Naive thymus-derived CD4-positive, alpha-beta T cell (primary cell): ENCODE results near the gene CNN3. TPM values are rescaled to one million over a fixed set of nuclear protein-coding genes. Genes with fewer than 3 reads are reported as not detected.
A peak's percentile ranks its signal among the peaks of the same experiment; 100 is the strongest.
"Not testable (repeated sequence)": the region's sequence is repeated elsewhere in the genome, so short reads cannot be mapped to it uniquely, and the experiment has no call there.

Experiments
- ATAC-seq: fragments of 150-1000 bp; cut with Tn5 transposase; 2 replicates; pipeline ENCODE4 v1.10.0; 2021; ENCODE audit warnings: mild to moderate bottlenecking, moderate library complexity
- CTCF ChIA-PET: fragments of 350-600 bp; sonication (Branson Sonifier 250); formaldehyde crosslinking; loops from one replicate; lab custom pipeline; 2021; ENCODE audit warnings: antibody characterized with exemption; lab: Charles Lee
- POLR2A ChIA-PET: fragments of 350-600 bp; sonication (Branson Sonifier 250); formaldehyde crosslinking; loops from one replicate; lab custom pipeline; 2021; ENCODE audit warnings: antibody characterized with exemption, inconsistent platforms; lab: Charles Lee
- DNase-seq, 9 donors: peaks; one replicate each; pipeline versions ENCODE4 v3.0.0 to v3.0.0-alpha.2; 2020 to 2022; ENCODE audit warnings: mixed read lengths in 1 of 9
- H3K27ac ChIP-seq: one replicate; pipeline ENCODE4 v1.7.0; 2013; ENCODE audit warnings: mild to moderate bottlenecking, low read depth, low read length, moderate library complexity
- H3K27me3 ChIP-seq, 2 donors: one replicate each; pipeline ENCODE4 v1.7.0; 2013; ENCODE audit warnings: low read length in 2 of 2, mild to moderate bottlenecking in 2 of 2, moderate library complexity in 2 of 2; ENCODE audit not compliant: control insufficient read depth in 2 of 2, insufficient read depth in 2 of 2
- H3K36me3 ChIP-seq, 3 experiments: 1 replicate in 2 of 3; 2 replicates in 1 of 3; pipeline ENCODE4 v1.7.0; 2013; ENCODE audit warnings: low read length in 3 of 3, mild to moderate bottlenecking in 3 of 3, moderate library complexity in 1 of 3; ENCODE audit not compliant: insufficient read depth in 3 of 3, control insufficient read depth in 2 of 3
- H3K4me1 ChIP-seq, 2 donors: one replicate each; pipeline ENCODE4 v1.7.0; 2013; ENCODE audit warnings: low read length in 2 of 2, mild to moderate bottlenecking in 2 of 2, moderate library complexity in 1 of 2; ENCODE audit not compliant: control insufficient read depth in 2 of 2, insufficient read depth in 2 of 2
- H3K4me3 ChIP-seq: 2 replicates; pipeline ENCODE4 v1.7.0; 2013; ENCODE audit warnings: mild to moderate bottlenecking, low read length
- H3K9me3 ChIP-seq, 3 experiments: 1 replicate in 2 of 3; 2 replicates in 1 of 3; pipeline ENCODE4 v1.7.0; 2013; ENCODE audit warnings: low read length in 3 of 3; ENCODE audit not compliant: control insufficient read depth in 2 of 3
- H3K27ac Mint-ChIP-seq, 9 donors: one replicate each; pipeline ENCODE4 v1.8.0; 2020 to 2022; ENCODE audit warnings: mixed read lengths in 9 of 9, mild to moderate bottlenecking in 8 of 9, moderate library complexity in 5 of 9, inconsistent platforms in 2 of 9
- H3K27me3 Mint-ChIP-seq, 5 donors: one replicate each; pipeline ENCODE4 v1.8.0; 2021 to 2022; ENCODE audit warnings: mixed read lengths in 5 of 5, mild to moderate bottlenecking in 1 of 5
- H3K36me3 Mint-ChIP-seq, 5 donors: one replicate each; pipeline ENCODE4 v1.8.0; 2020 to 2022; ENCODE audit warnings: mixed read lengths in 5 of 5, mild to moderate bottlenecking in 3 of 5, inconsistent platforms in 1 of 5
- H3K4me1 Mint-ChIP-seq, 7 donors: one replicate each; pipeline ENCODE4 v1.8.0; 2020 to 2022; ENCODE audit warnings: mixed read lengths in 7 of 7, mild to moderate bottlenecking in 3 of 7, inconsistent platforms in 1 of 7
- H3K4me3 Mint-ChIP-seq, 10 donors: one replicate each; pipeline ENCODE4 v1.8.0; 2020 to 2022; ENCODE audit warnings: mild to moderate bottlenecking in 10 of 10, mixed read lengths in 10 of 10, moderate library complexity in 6 of 10, inconsistent platforms in 2 of 10
- H3K9me3 Mint-ChIP-seq, 11 donors: one replicate each; pipeline ENCODE4 v1.8.0; 2020 to 2022; ENCODE audit warnings: mixed read lengths in 11 of 11, mild to moderate bottlenecking in 4 of 11, inconsistent platforms in 1 of 11, moderate library complexity in 1 of 11
- intact Hi-C, 2 donors: fragments of 100-400 bp; cut with micrococcal nuclease; formaldehyde crosslinking; loops; one replicate each; pipeline ENCODE4 v1.15.1; 2023
- polyA plus RNA-seq, 2 donors: library from polyadenylated mRNA; unstranded; fragments of 300-500 nt; fragmentation: Illumina TruSeq; gene quantifications; one replicate each; pipeline ENCODE4 v1.2.3, GENCODE V29; 2021
- total RNA-seq, 6 experiments: library from RNA in 5 of 6; stranded (reverse) in 5 of 6; gene quantifications; 1 replicate in 5 of 6; 2 replicates in 1 of 6; pipeline ENCODE4 v1.2.3 and lab custom pipeline; 2021 to 2026

CNN3 gene
- total and polyA plus RNA-seq, 7 experiments from 2014 or later = 4.4 to 18.2 (median 11.7) TPM

DNA sequence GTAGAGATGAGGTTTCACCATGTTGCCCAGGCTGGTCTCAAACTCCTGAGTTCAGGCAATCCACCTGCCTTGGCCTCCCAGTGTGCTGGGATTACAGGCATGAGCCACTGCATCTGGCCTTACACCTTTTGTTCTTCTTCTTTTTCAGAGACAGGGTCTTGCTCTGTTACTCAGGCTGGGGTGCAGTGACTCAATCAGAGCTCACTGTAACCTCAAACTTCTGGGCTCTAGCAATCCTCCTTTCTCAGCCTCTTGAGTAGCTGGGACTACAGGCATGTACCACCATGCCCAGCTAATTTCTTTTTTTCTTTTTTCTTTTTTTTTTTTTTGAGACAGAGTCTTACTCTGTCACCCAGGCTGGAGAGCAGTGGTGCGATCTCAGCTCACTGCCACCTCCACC is 14.6 kb upstream of the CNN3 start:
- intact Hi-C loops, H3K4me1 Mint-ChIP-seq, H3K4me1 ChIP-seq, H3K4me3 ChIP-seq, H3K27me3 ChIP-seq, H3K27ac Mint-ChIP-seq, H3K4me3 Mint-ChIP-seq, H3K36me3 ChIP-seq, H3K9me3 ChIP-seq, POLR2A ChIA-PET, H3K27ac ChIP-seq, ATAC-seq, CTCF ChIA-PET, H3K9me3 Mint-ChIP-seq, H3K36me3 Mint-ChIP-seq, DNase-seq: not testable (repeated sequence)
- peaks cover 0 to 39% (median 11%) of the 10 kb centered on the region in 5 donors for H3K27me3 Mint-ChIP-seq

GRCh38 chr1:94940738-94941137 is 13.8 kb upstream of the CNN3 start:
- ChIA-PET POLR2A (no interaction called here), CTCF (interaction anchor here (0.7 kb wide), 2 partner anchors 8 to 17 kb away, joined by 4 to 7 read pairs; no protein-coding TSS in a partner anchor)
- no peak overlapping the region for H3K4me3 Mint-ChIP-seq
- H3K9me3 ChIP-seq = no peaks in the 10 kb centered on the region
- H3K4me1 Mint-ChIP-seq = peaks cover under 1 to 9% (median 4%) of the 10 kb centered on the region in 7 donors
- intact Hi-C loops = no loop called here
- no peak for DNase-seq
- H3K4me1 ChIP-seq = no peaks in the 10 kb centered on the region
- no peak overlapping the region for H3K27ac Mint-ChIP-seq
- H3K27me3 Mint-ChIP-seq = peaks cover 0 to 33% (median 11%) of the 10 kb centered on the region in 5 donors
- H3K36me3 Mint-ChIP-seq = peaks cover 0 to 7% (median 0%) of the 10 kb centered on the region in 5 donors
- no peak overlapping the region for H3K4me3 ChIP-seq
- no peak for ATAC-seq
- H3K9me3 Mint-ChIP-seq = no peaks in the 10 kb centered on the region
- H3K36me3 ChIP-seq = no peaks in the 10 kb centered on the region
- no peak overlapping the region for H3K27ac ChIP-seq
- no peaks in the 10 kb centered on the region for H3K27me3 ChIP-seq

DNA sequence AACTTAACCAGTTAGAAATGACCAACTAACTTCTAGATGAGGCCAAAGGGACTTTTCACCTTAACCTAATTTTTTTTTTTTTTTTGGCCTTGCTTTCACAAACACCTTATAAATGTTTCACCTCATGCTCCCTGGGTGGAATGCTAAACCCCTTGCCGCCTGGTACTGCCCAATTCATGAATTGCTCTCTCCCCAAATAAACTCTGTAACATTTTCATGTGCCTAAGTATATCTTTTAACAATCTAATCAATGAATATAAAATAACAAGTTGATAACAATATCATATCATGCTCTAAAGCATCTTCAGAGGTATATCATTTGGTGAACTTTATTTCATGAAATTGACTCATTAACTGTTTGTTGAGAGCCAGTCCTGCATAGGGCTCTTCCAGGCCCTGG is 10.9 kb upstream of the CNN3 start:
- H3K27me3 Mint-ChIP-seq = peaks cover 0 to 14% (median 5%) of the 10 kb centered on the region in 5 donors
- H3K9me3 Mint-ChIP-seq = no peaks in the 10 kb centered on the region
- no peaks in the 10 kb centered on the region for H3K4me1 ChIP-seq
- CTCF ChIA-PET = interaction anchor here (0.6 kb wide), 1 partner anchor 104 kb away, joined by 3 read pairs; no protein-coding TSS in a partner anchor
- H3K4me3 Mint-ChIP-seq = no peak overlapping the region
- intact Hi-C loops = no loop called here
- no peaks in the 10 kb centered on the region for H3K27me3 ChIP-seq
- H3K27ac Mint-ChIP-seq = no peak overlapping the region
- POLR2A ChIA-PET = no interaction called here
- H3K27ac ChIP-seq = no peak overlapping the region
- H3K9me3 ChIP-seq = no peaks in the 10 kb centered on the region
- H3K36me3 ChIP-seq = no peaks in the 10 kb centered on the region
- H3K4me1 Mint-ChIP-seq = peaks cover 3 to 19% (median 10%) of the 10 kb centered on the region in 7 donors
- ATAC-seq = no peak
- no peak for DNase-seq
- H3K36me3 Mint-ChIP-seq = peaks cover 0 to 4% (median 0%) of the 10 kb centered on the region in 5 donors
- H3K4me3 ChIP-seq = no peak overlapping the region

DNA sequence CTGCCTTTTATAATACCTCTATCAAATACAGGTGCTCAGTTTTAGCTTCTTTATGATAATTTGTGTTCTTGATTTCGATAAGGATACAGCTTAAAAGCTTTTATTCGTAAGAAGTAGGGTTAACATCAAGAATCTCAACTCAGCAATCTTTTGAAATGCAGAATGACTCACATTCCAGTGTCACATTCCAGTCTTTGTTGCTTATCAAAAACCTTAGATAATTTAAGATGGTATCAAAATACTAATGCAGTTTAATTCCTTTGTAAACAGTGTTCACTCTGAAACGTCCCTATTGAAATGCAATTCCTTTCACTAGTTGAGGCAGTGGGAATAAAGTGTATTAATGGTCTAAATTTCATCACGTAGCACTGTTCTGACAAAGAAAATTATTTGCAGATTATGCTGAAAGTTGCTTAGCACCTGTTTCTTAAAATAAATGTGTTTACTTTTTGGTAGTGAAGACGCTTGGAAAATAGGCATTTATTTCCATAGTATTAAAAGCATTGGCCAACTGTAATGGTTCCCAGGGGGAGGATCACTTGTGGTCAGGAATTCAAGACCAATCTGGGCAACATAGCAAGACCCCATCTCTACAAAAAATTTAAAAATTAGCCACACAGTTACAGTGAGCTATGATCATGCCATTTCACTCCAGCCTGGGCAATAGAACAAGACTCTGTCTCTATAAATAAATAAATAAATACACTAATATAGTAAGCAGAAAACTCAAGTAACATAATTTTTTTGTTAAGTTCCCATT is 10.1 kb upstream of the CNN3 start:
- intact Hi-C loops = no loop called here
- no peak overlapping the region for H3K4me3 ChIP-seq
- Mint-ChIP-seq H3K9me3 (no peaks in the 10 kb centered on the region), H3K36me3 (peaks cover 0 to 4% (median 0%) of the 10 kb centered on the region in 5 donors), H3K4me1 (peaks cover 3 to 19% (median 10%) of the 10 kb centered on the region in 7 donors), H3K4me3 (no peak overlapping the region), H3K27me3 (peaks cover 0 to 13% (median 5%) of the 10 kb centered on the region in 5 donors), H3K27ac (no peak overlapping the region)
- POLR2A ChIA-PET = no interaction called here
- H3K27ac ChIP-seq = no peak overlapping the region
- ATAC-seq = no peak
- CTCF ChIA-PET = interaction anchor here (0.6 kb wide), 1 partner anchor 105 kb away, joined by 3 read pairs; no protein-coding TSS in a partner anchor
- DNase-seq = no peak
- H3K4me1 ChIP-seq = no peaks in the 10 kb centered on the region
- no peaks in the 10 kb centered on the region for H3K9me3 ChIP-seq
- H3K27me3 ChIP-seq = no peaks in the 10 kb centered on the region
- no peaks in the 10 kb centered on the region for H3K36me3 ChIP-seq

DNA sequence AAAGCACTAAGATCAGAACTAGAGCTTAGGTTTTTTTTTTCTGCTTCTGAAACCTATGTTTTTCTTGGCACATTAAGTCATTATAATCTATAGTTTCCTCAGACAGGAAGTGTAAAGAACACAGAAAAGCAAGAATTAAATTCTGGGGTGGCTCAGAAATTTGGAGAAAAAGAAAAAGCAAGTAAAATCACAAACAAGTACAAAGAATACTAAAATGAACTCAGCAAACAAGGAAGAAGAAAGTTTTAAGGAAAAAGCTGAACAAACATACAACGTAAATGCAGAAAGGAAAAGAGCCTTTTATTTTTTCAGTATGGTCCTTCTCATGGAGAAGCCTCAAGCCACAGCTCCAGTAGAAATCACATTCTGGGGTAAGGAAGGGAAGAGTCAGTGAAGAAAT is 8.6 kb upstream of the CNN3 start:
- intact Hi-C loops = no loop called here
- Histone ChIP-seq H3K27me3 (no peaks in the 10 kb centered on the region), H3K4me1 (no peaks in the 10 kb centered on the region), H3K27ac (no peak overlapping the region), H3K4me3 (no peak overlapping the region), H3K36me3 (no peaks in the 10 kb centered on the region), H3K9me3 (no peaks in the 10 kb centered on the region)
- peak overlapping the region in 5 of 9 donors; percentile 5 to 63 (median 11) for H3K27ac Mint-ChIP-seq
- ATAC-seq = no peak
- ChIA-PET POLR2A (no interaction called here), CTCF (interaction anchor here (1.6 kb wide), 1 partner anchor 11 kb away, joined by 3 read pairs; no protein-coding TSS in a partner anchor)
- peak overlapping the region in 1 of 10 donors; percentile 4 for H3K4me3 Mint-ChIP-seq
- peaks cover 3 to 19% (median 10%) of the 10 kb centered on the region in 7 donors for H3K4me1 Mint-ChIP-seq
- peaks cover 0 to 4% (median 0%) of the 10 kb centered on the region in 5 donors for H3K36me3 Mint-ChIP-seq
- H3K27me3 Mint-ChIP-seq = peaks cover 0 to 12% (median 5%) of the 10 kb centered on the region in 5 donors
- no peak for DNase-seq
- H3K9me3 Mint-ChIP-seq = no peaks in the 10 kb centered on the region

DNA sequence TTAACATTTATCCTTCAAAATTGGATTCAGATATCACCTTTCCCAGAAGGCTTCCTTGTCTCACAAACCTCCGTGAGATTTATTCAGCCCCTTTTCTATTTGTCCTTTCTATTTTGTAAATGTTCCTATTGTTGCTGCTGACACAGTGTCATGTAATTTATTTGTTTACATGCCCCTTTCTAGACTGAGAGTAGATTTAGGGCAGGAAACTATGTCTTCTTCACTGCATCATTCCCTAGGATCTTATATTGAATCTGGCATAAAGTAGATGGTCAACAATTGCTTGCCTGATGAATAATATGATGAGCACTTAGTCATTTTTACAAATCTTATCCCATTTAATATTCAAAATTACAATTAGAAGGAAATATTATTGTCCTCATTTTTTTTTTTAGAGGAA is 8.1 kb upstream of the CNN3 start:
- peak overlapping the region in 2 of 9 donors; percentile 13 to 63 for H3K27ac Mint-ChIP-seq
- DNase-seq = no peak
- H3K4me3 ChIP-seq = no peak overlapping the region
- no peaks in the 10 kb centered on the region for H3K9me3 Mint-ChIP-seq
- CTCF ChIA-PET = interaction anchor here (1.6 kb wide), 1 partner anchor 11 kb away, joined by 3 read pairs; no protein-coding TSS in a partner anchor
- no peak overlapping the region for H3K27ac ChIP-seq
- H3K9me3 ChIP-seq = no peaks in the 10 kb centered on the region
- H3K36me3 Mint-ChIP-seq = peaks cover 0 to 4% (median 0%) of the 10 kb centered on the region in 5 donors
- peaks cover 0 to 14% (median 5%) of the 10 kb centered on the region in 5 donors for H3K27me3 Mint-ChIP-seq
- POLR2A ChIA-PET = no interaction called here
- no peak for ATAC-seq
- no peaks in the 10 kb centered on the region for H3K4me1 ChIP-seq
- peaks cover 3 to 19% (median 10%) of the 10 kb centered on the region in 7 donors for H3K4me1 Mint-ChIP-seq
- H3K4me3 Mint-ChIP-seq = no peak overlapping the region
- intact Hi-C loops = no loop called here
- H3K27me3 ChIP-seq = no peaks in the 10 kb centered on the region
- H3K36me3 ChIP-seq = no peaks in the 10 kb centered on the region
